ENCODE measurements around the gene FCRL4. TPM values are rescaled to one million over a fixed set of nuclear protein-coding genes. Genes with fewer than 3 reads are reported as not detected.

The FCRL4 gene
- total RNA-seq, 1 experiment from 2014 or later, result not detected

- no TSS peak for BruUV-seq (replicated peaks)
These were observed 43.3 kb upstream of the FCRL4 start for GRCh38 chr1:157641177-157641576.

More at GRCh38 chr1:157641177-157641576, 43.3 kb upstream of the FCRL4 start:
- no peak overlapping the region for H2AFZ ChIP-seq (ENCODE audit: low read depth, low read length, poor library complexity, severe bottlenecking)
- RAD21 ChIA-PET (ENCODE audit: low non-redundant PET in 1 of 2, low total read pairs in 2 of 2, uncharacterized antibody in 2 of 2, unreplicated experiment in 2 of 2), result no interaction called here
- H3K9me3 ChIP-seq (ENCODE audit: control insufficient read depth in 1 of 2, insufficient read depth in 1 of 2, low read depth in 1 of 2, low read length in 2 of 2), result no peaks in the 10 kb centered on the region
- POLR2A ChIA-PET, result no interaction called here
- no peak overlapping the region for H3K4me2 ChIP-seq (ENCODE audit: low read length)
- H3K4me1 ChIP-seq (ENCODE audit: control insufficient read depth in 1 of 2, insufficient read depth in 2 of 2, low read length in 2 of 2), result no peaks in the 10 kb centered on the region
- no peaks in the 10 kb centered on the region for H3K79me2 ChIP-seq (ENCODE audit: insufficient read depth, low read length)
- DNase-seq (ENCODE audit: low read depth, low spot score) (no peak), ATAC-seq (no peak)
- TF ChIP-seq EZH2phosphoT487 (IDR thresholded peaks at IDR 0.05; ENCODE audit: borderline replicate concordance) (no peak), SRF (IDR thresholded peaks at IDR 0.05; ENCODE audit: low read depth) (no peak), ELF1 (IDR thresholded peaks at IDR 0.05; ENCODE audit: borderline replicate concordance, low read depth) (no peak), FOSL1 (IDR thresholded peaks at IDR 0.05; ENCODE audit: low read depth) (no peak), CBX3 (IDR thresholded peaks at IDR 0.05; ENCODE audit: low read depth) (no peak), JUND (IDR thresholded peaks at IDR 0.05) (no peak), REST (IDR thresholded peaks at IDR 0.05; ENCODE audit: low read depth) (no peak), CTCF (IDR thresholded peaks at IDR 0.05 in 2 of 3, conservative IDR thresholded peaks at IDR 0.05 in 1 of 3; ENCODE audit: borderline replicate concordance in 1 of 3, insufficient read depth in 1 of 3, low read depth in 2 of 3, low read length in 2 of 3) (no peak), TCF7L2 (IDR thresholded peaks at IDR 0.05; ENCODE audit: borderline replicate concordance, extremely low read depth, insufficient read depth, insufficient read length) (no peak), RAD21 (IDR thresholded peaks at IDR 0.05; ENCODE audit: low read depth) (no peak), EGR1 (IDR thresholded peaks at IDR 0.05; ENCODE audit: low read depth) (no peak), MAX (IDR thresholded peaks at IDR 0.05) (no peak), SP1 (IDR thresholded peaks at IDR 0.05; ENCODE audit: low read depth) (no peak)
- intact Hi-C loops (cut with micrococcal nuclease), result no loop called here
- H3K27ac ChIP-seq (ENCODE audit: low read depth, low read length), result no peak overlapping the region
- H3K4me3 ChIP-seq (replicated peaks in 1 of 2; ENCODE audit: low read depth in 1 of 2, low read length in 2 of 2), result no peak overlapping the region
- no peak overlapping the region for H3K9ac ChIP-seq (ENCODE audit: low read length)
- peaks cover 47% of the 10 kb centered on the region for H3K27me3 ChIP-seq (ENCODE audit: insufficient read depth, low read length)
- CTCF ChIA-PET, result no interaction called here
- no peaks in the 10 kb centered on the region for H3K9me2 ChIP-seq (ENCODE audit: insufficient read depth)
- no peaks in the 10 kb centered on the region for H3K36me3 ChIP-seq (ENCODE audit: control insufficient read depth in 1 of 2, insufficient read depth in 2 of 2, low read length in 2 of 2)
- no peaks in the 10 kb centered on the region for H4K20me1 ChIP-seq (ENCODE audit: insufficient read depth)
